Adrenal gland (tissue), 12 donors: ENCODE data around the gene HEG1. TPM values are rescaled to one million over a fixed set of nuclear protein-coding genes. Genes with fewer than 3 reads are reported as not detected.

Experiments
- DNase-seq, 7 donors: peaks; one replicate each; pipeline ENCODE4 v3.0.0-alpha.2; 2019 to 2020
- H3K27ac ChIP-seq, 5 donors: fragments of 200-600 bp; sonication (generic) in 4 of 5; 1 replicate in 3 of 5; 2 replicates in 2 of 5; pipeline versions ENCODE4 v1.5.1 to v1.8.0; 2016 to 2020; ENCODE audit warnings: mild to moderate bottlenecking in 1 of 5
- H3K27me3 ChIP-seq: fragments of 200-600 bp; 2 replicates; pipeline ENCODE4 v1.8.0; 2021
- H3K36me3 ChIP-seq, 2 donors: fragments of 200-600 bp; replicated peaks in 1 of 2; 1 replicate in 1 of 2; 2 replicates in 1 of 2; pipeline versions ENCODE4 v1.5.1 to v1.8.0; 2018 to 2022
- H3K4me1 ChIP-seq, 2 donors: fragments of 200-600 bp; replicated peaks in 1 of 2; 1 replicate in 1 of 2; 2 replicates in 1 of 2; pipeline versions ENCODE4 v1.5.1 to v1.8.0; 2018 to 2021
- H3K4me3 ChIP-seq, 4 donors: fragments of 200-600 bp; sonication (generic) in 3 of 4; one replicate each; pipeline ENCODE4 v1.5.1; 2016 to 2018
- H3K9me3 ChIP-seq, 3 donors: fragments of 200-600 bp; sonication (generic) in 1 of 3; replicated peaks in 1 of 3; 1 replicate in 2 of 3; 2 replicates in 1 of 3; pipeline versions ENCODE4 v1.5.1 to v1.8.0; 2016 to 2021
- CTCF ChIP-seq, 6 experiments: fragments of 450-650 bp in 4 of 6; fragments of 200-600 bp in 2 of 6; sonication (generic) in 1 of 6; IDR thresholded peaks; 1 replicate in 5 of 6; 2 replicates in 1 of 6; pipeline versions ENCODE4 v1.5.1 to v1.8.0; 2016 to 2021; ENCODE audit warnings: antibody characterized with exemption in 6 of 6, mild to moderate bottlenecking in 2 of 6, moderate library complexity in 1 of 6
- POLR2A ChIP-seq, 2 donors: fragments of 450-650 bp; IDR thresholded peaks; one replicate each; pipeline ENCODE4 v1.6.1; 2017; ENCODE audit warnings: antibody characterized with exemption in 2 of 2, mild to moderate bottlenecking in 2 of 2, moderate library complexity in 1 of 2
- WGBS, 4 donors: extraction: QIAGEN DNeasy Blood & Tissue Kit in 2 of 4; methylation state at CpG; one replicate each; pipeline versions ENCODE4 v1.1.5 to v1.1.7; 2013 to 2017; 5-methylcytosine and 5-hydroxymethylcytosine counted together
- intact Hi-C, 2 donors: fragments of 100-400 bp; cut with DNase I; formaldehyde crosslinking; loops; one replicate each; pipeline versions ENCODE4 v1.14.1 to v1.15.0; 2022 to 2023
- polyA plus RNA-seq, 3 donors: library from polyadenylated mRNA; stranded (reverse); fragments of 200-250 nt in 2 of 3; fragments of 350-450 nt in 1 of 3; fragmentation: Illumina TruSeq in 1 of 3; extraction: RNeasy Lipid Tissue Mini Kit (QIAGEN cat#74804) in 1 of 3; gene quantifications; one replicate each; pipeline ENCODE4 v1.2.3, GENCODE V29; 2013 to 2014
- total RNA-seq, 9 donors: library from RNA; depleted of rRNA in 4 of 9; stranded (reverse); fragments of >200 nt in 4 of 9; fragments of 120-200 nt in 1 of 9; fragmentation: NEBNext Ultra II Directional in 1 of 9; extraction: Animal tissue kit (Norgen Biotek cat#: 25700) in 1 of 9; gene quantifications; one replicate each; pipeline versions ENCODE4 v1.1.0 to v1.2.4, GENCODE V29; 2013 to 2023
- donor health status: healthy with polysubstance abuse.
- donor health status: Bipolar disorder and iron deficiency.
- donor health status: DM: yes; HTN: yes; CAD: no.
- donor health status: DM: no; HTN: no; CAD: no.
- donor health status: DM: no; HTN: no; CAD: no.
- donor health status: DM: yes; HTN: yes; CAD: no.

Gene HEG1
- total and polyA plus RNA-seq, 12 donors: 5.7 to 107 (median 37.9) TPM

- peak overlapping the region in 3 of 5 donors; percentile 41 to 86 (median 55) for H3K27ac ChIP-seq
- peak in 1 of 2 donors; percentile 10 for TF ChIP-seq POLR2A (IDR thresholded peaks at IDR 0.05)
- no peak for TF ChIP-seq CTCF (IDR thresholded peaks at IDR 0.05)
- H3K4me1 ChIP-seq: peaks cover 10 to 47% of the 10 kb centered on the region in 2 donors
- no peaks in the 10 kb centered on the region for H3K36me3 ChIP-seq
- WGBS, 4 donors: 76 to 81% (median 78%) methylated on average over 3 of the region's 3 CpGs
- no peaks in the 10 kb centered on the region for H3K9me3 ChIP-seq
- H3K27me3 ChIP-seq: no peaks in the 10 kb centered on the region
- intact Hi-C loops: no loop called here
- peak in 6 of 7 donors; percentile 47 to 62 (median 57) for DNase-seq
- no peak overlapping the region for H3K4me3 ChIP-seq
These were observed 1.5 kb upstream of the HEG1 start for GRCh38 chr3:125057186-125057850.

GRCh38 chr3:125055331-125055912 lies 375 bp downstream of the HEG1 start:
- Histone ChIP-seq H3K27me3 (no peaks in the 10 kb centered on the region), H3K36me3 (no peaks in the 10 kb centered on the region), H3K27ac (peak overlapping the region; percentile 27 to 98 (median 86)), H3K4me1 (peaks cover 10 to 50% of the 10 kb centered on the region in 2 donors), H3K9me3 (no peaks in the 10 kb centered on the region), H3K4me3 (peak overlapping the region; percentile 35 to 82 (median 52))
- no peak for TF ChIP-seq CTCF (IDR thresholded peaks at IDR 0.05)
- no peak for TF ChIP-seq POLR2A (IDR thresholded peaks at IDR 0.05)
- intact Hi-C loops: no loop called here
- peak in 3 of 7 donors; percentile 28 to 64 (median 33) for DNase-seq
- WGBS, 4 donors: 0 to 1% (median 0%) methylated on average over 7 to 78 of the region's 78 CpGs

- WGBS, 4 donors: 1 to 2% (median 2%) methylated on average over 17 of the region's 17 CpGs
- DNase-seq: peak in 4 of 7 donors; percentile 35 to 67 (median 46)
- Histone ChIP-seq H3K27me3 (no peaks in the 10 kb centered on the region), H3K4me1 (peaks cover 10 to 50% of the 10 kb centered on the region in 2 donors), H3K27ac (peak overlapping the region; percentile 27 to 98 (median 79)), H3K9me3 (no peaks in the 10 kb centered on the region), H3K36me3 (no peaks in the 10 kb centered on the region), H3K4me3 (peak overlapping the region; percentile 35 to 82 (median 52))
- TF ChIP-seq POLR2A (IDR thresholded peaks at IDR 0.05) (peak; percentile 13 to 74), CTCF (IDR thresholded peaks at IDR 0.05) (peak in 3 of 6 experiments; percentile 26 to 49 (median 43))
- intact Hi-C loops: no loop called here
These were observed 1.1 kb downstream of the HEG1 start for GRCh38 chr3:125054449-125055329.

- Histone ChIP-seq H3K9me3 (no peaks in the 10 kb centered on the region), H3K4me3 (peak overlapping the region in 1 of 4 donors; percentile 82), H3K27me3 (no peaks in the 10 kb centered on the region), H3K4me1 (peaks cover 10 to 50% of the 10 kb centered on the region in 2 donors), H3K36me3 (no peaks in the 10 kb centered on the region), H3K27ac (peak overlapping the region in 3 of 5 donors; percentile 67 to 98 (median 79))
- 72 to 81% (median 74%) methylated on average over 7 of the region's 7 CpGs for WGBS, 4 donors
- intact Hi-C loops: no loop called here
- TF ChIP-seq POLR2A (IDR thresholded peaks at IDR 0.05) (no peak), CTCF (IDR thresholded peaks at IDR 0.05) (no peak)
- no peak for DNase-seq
These were observed 1.7 kb downstream of the HEG1 start for GRCh38 chr3:125054062-125054448.
